ENCODE data around the gene LRWD1. TPM values are rescaled to one million over a fixed set of nuclear protein-coding genes. Genes with fewer than 3 reads are reported as not detected.

LRWD1 gene
- 19.2 TPM for total RNA-seq
- long read RNA-seq, transcript LRWD1-201 (15 exons, 2,215 nt): major isoform, 9 of 19 reads
- long read RNA-seq, partial matches to known transcripts: 7 of 19 reads
- long read RNA-seq, other reads (novel, unspliced or antisense): 3 of 19 reads

GRCh38 chr7:102464577-102465280 lies at the start of gene LRWD1, which contains the start of gene ALKBH4:
Gene LRWD1 (plus strand): TSS chr7:102464984. CDS start chr7:102465081, 97 bp downstream.
Gene ALKBH4 (minus strand): TSS chr7:102464863. CDS start chr7:102464836, 27 bp downstream.
- H3K27ac ChIP-seq: peak within 1 kb of the TSS; percentile 85
- peaks cover 27% of the 10 kb centered on the region for H3K4me1 ChIP-seq
- H3K4me3 ChIP-seq: peak within 1 kb of the TSS; percentile 99
- peak; percentile 17 for TF ChIP-seq CTCF (IDR thresholded peaks at IDR 0.05)
- intact Hi-C loops (cut with DNase I): no loop called here
- DNase-seq: peak; percentile 98
- ATAC-seq: peak; percentile 97 to 99
- H3K9me3 ChIP-seq: no peaks in the 10 kb centered on the region
- H3K36me3 ChIP-seq: peaks cover 18% of the 10 kb centered on the region
- H3K27me3 ChIP-seq (ENCODE audit: low read depth): no peaks in the 10 kb centered on the region

- Histone ChIP-seq H3K27ac (peak overlapping the region; percentile 72), H3K36me3 (peaks cover 92% of the 10 kb centered on the region)
These were observed 49.0 kb upstream of the LRWD1 start for GRCh38 chr7:102415685-102416225.

GRCh38 chr7:102416406-102416805 lies 48.4 kb upstream of the LRWD1 start:
- peak overlapping the region; percentile 72 for H3K27ac ChIP-seq

More at GRCh38 chr7:102415685-102416225, 49.0 kb upstream of the LRWD1 start:
- ATAC-seq (peak; percentile 55 to 66), DNase-seq (peak; percentile 55)
- Histone ChIP-seq H3K4me1 (peaks cover 7% of the 10 kb centered on the region), H3K9me3 (no peaks in the 10 kb centered on the region), H3K4me3 (no peak overlapping the region), H3K27me3 (ENCODE audit: low read depth) (no peaks in the 10 kb centered on the region)
- intact Hi-C loops (cut with DNase I): no loop called here
- TF ChIP-seq CTCF (IDR thresholded peaks at IDR 0.05): no peak

GRCh38 chr7:102417105-102417504 lies 47.7 kb upstream of the LRWD1 start:
- Histone ChIP-seq H3K36me3 (peaks cover 92% of the 10 kb centered on the region), H3K27me3 (ENCODE audit: low read depth) (no peaks in the 10 kb centered on the region), H3K27ac (no peak overlapping the region), H3K9me3 (no peaks in the 10 kb centered on the region), H3K4me1 (peaks cover 7% of the 10 kb centered on the region), H3K4me3 (no peak overlapping the region)
- no peak for TF ChIP-seq CTCF (IDR thresholded peaks at IDR 0.05)
- DNase-seq: no peak
- intact Hi-C loops (cut with DNase I): no loop called here
- peak in 1 of 2 donors; percentile 15 for ATAC-seq

More at GRCh38 chr7:102416406-102416805, 48.4 kb upstream of the LRWD1 start:
- Histone ChIP-seq H3K27me3 (ENCODE audit: low read depth) (no peaks in the 10 kb centered on the region), H3K9me3 (no peaks in the 10 kb centered on the region), H3K36me3 (peaks cover 92% of the 10 kb centered on the region), H3K4me3 (no peak overlapping the region), H3K4me1 (peaks cover 7% of the 10 kb centered on the region)
- DNase-seq (no peak), ATAC-seq (no peak)
- TF ChIP-seq CTCF (IDR thresholded peaks at IDR 0.05): no peak
- intact Hi-C loops (cut with DNase I): no loop called here

GRCh38 chr7:102418592-102418991 lies 46.2 kb upstream of the LRWD1 start:
- H3K27ac ChIP-seq: no peak overlapping the region
- intact Hi-C loops (cut with DNase I): no loop called here
- peaks cover 87% of the 10 kb centered on the region for H3K36me3 ChIP-seq
- no peak overlapping the region for H3K4me3 ChIP-seq
- ATAC-seq (no peak), DNase-seq (no peak)
- peaks cover 7% of the 10 kb centered on the region for H3K4me1 ChIP-seq
- no peaks in the 10 kb centered on the region for H3K9me3 ChIP-seq
- H3K27me3 ChIP-seq (ENCODE audit: low read depth): no peaks in the 10 kb centered on the region
- no peak for TF ChIP-seq CTCF (IDR thresholded peaks at IDR 0.05)

Measured in lower lobe of right lung (tissue), 2 donors.